GM18519 (cell line): ENCODE data around the gene EML4.
"Not testable (repeated sequence)": the region's sequence is repeated elsewhere in the genome, so short reads cannot be mapped to it uniquely, and the experiment has no call there.

ENCODE experiments used
- ATAC-seq: cut with Tn5 transposase; IDR thresholded peaks from one replicate; pipeline ENCODE4 v1.9.1; 2021; ENCODE audit warnings: mild to moderate bottlenecking, moderate library complexity; ENCODE audit not compliant: unreplicated experiment, low FRiP score

EML4 gene

DNA sequence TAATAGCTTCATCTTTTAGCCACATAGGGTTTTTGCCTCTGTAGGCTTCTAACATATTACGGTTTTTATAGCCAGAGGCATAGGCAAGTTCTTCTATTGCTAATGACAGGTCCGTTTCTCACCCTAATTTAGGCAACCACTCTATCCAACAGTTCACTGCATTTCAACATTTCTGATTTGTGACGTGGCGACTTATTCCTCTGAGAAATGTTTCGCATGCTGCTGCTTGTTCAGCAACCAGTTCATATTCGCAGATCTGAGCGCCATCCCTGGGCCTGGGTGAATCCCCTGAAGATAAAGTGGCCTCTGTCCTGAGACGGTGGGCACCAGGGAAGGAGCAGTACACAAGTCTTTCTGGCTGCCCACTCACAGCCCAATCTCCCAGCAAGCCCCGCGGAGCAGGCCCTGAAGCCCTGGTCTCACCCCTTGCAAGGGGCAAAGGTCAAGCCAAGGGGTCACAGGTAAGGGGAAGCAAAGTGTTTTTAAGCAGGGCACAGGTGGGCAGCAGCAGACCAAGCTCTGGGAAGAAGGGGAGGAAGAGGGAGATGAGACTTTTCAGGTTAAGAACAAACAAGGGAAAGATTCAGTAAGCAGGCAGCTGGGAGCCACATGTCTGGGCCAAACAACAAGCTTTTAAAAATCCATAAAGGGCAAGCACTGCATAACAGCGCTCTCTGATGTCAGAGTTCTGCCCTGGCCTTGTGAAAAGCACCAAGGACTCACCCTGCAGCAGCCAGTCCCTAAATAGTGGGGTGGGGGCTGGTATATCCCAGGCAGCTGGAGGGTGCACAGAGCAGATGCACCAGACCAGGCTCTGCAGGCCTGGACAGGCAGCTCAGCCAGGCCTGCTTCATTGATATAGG is 202.7 kb downstream of the EML4 start:
- ATAC-seq: no peak

DNA sequence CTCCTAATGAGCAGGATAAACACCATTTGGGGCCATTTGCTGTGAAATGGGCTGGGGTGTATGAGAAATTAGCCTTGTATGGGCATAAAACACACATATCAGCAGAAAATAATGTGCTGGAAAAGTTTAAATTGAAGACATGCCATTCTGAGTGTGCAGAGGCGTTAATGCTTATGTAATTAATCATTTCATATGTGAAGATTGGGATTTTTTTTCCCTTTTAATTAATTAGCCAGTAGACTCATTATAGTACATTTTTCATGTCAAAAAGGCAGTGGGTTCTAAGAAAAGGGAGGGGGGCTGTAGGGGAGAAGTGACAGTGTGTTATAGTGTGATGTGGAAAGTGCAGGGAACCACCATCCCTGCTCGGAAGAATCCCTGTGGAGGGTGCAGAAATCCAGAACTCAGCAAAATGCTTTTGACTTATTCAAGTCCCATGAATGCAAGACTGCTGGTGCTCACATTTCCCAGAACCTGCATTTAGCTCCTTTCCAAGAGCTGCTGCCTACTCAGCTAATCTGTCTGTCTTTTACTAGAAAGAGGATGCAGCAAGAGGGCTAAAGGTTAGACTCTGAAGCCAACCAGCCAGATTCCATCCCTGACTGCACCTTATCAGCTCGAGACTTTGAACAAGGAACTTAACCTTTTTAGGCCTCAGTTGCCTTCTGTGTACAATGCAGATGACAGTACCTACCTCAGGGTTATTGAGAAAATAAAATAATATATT is 203.5 kb downstream of the EML4 start:
- ATAC-seq: no peak

DNA sequence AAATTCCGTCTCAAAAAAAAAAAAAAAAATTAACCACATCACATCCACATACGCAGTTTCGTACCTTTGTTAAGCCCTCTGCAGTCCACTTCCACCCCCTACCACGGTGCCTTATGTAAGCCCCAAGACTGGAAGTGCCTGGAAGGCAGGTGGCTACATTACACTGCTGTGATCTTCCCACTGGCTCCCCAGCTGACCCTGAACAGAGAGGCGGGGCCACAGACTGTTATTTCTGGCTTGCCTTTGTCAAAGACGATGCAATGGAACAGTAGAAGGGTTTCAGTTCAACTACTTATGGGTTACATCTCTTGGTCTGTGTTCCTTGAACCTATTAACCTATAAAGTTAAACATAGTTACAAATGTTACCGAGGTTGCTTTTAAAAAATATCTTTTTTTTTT is 207.6 kb downstream of the EML4 start:
- no peak for ATAC-seq

DNA sequence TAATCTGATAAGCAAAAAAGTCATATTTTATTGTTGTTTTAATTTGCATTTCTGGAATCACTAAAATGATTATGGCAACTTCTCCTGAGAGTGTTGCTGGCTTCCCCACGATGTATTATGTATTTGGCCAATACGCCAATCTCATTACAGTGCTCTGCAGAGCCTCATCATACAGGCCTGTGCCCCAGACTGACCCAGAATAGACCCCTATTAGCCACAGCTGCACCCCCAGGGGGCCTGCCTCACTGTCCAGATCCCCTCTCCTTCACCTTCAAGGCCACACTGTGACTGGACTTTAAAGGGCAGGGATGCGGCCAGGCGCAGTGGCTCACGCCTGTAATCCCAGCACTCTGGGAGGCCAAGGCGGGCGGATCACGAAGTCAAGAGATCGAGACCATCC is 209.3 kb downstream of the EML4 start:
- no peak for ATAC-seq

DNA sequence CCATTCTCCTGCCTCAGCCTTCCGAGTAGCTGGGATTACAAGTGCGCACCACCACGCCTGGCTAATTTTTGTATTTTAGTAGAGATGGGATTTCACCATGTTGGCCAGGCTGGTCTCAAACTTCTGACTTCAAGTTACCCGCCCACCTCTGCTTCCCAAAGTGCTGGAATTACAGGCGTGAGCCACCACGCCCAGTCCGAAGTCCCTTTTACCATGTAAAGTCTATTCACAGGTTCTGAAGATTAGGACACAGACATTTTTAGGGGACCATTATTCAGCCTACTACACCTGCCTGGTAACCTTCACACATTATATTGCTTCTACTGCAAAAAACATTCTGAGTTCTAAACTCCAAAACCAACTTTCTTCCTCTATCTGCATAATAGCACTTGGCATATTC is 210.9 kb downstream of the EML4 start:
- ATAC-seq: not testable (repeated sequence)

DNA sequence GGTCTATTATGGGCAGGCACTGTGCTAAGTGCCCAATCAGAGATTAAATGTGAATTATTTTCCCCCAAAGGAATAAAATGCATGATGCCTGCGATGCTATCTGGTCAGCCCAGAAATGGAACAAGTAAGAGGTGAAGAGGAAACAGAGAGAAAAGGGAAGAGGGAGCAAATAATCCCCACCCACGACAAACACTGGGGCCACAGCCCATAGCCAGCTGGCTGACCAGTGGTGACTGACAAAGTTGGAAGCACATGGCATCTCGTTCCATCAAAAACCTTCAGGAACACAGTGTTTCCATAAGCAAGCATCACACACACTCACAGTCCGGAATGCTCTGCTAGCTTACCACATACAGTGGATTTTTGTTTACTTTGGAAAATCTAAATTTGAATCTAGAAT is 213.0 kb downstream of the EML4 start:
- no peak for ATAC-seq
